ENCODE measurements around the gene RNF217.

RNF217 gene

GRCh38 chr6:125094563-125094962 lies 132.3 kb downstream of the RNF217 start:
- no peak overlapping the region for H3K4me3 ChIP-seq (replicated peaks; ENCODE audit: low read depth, low read length)
- TF ChIP-seq CTCF (IDR thresholded peaks at IDR 0.05; ENCODE audit: low read length, missing control alignments): no peak
- DNase-seq (ENCODE audit: low read depth): peak; percentile 47

GRCh38 chr6:125095580-125096301 lies 133.5 kb downstream of the RNF217 start:
- TF ChIP-seq CTCF (IDR thresholded peaks at IDR 0.05; ENCODE audit: low read length, missing control alignments): no peak
- DNase-seq (ENCODE audit: low read depth): peak; percentile 91
- no peak overlapping the region for H3K4me3 ChIP-seq (replicated peaks; ENCODE audit: low read depth, low read length)

GRCh38 chr6:125097186-125097585 lies 134.9 kb downstream of the RNF217 start:
- TF ChIP-seq CTCF (IDR thresholded peaks at IDR 0.05; ENCODE audit: low read length, missing control alignments): no peak
- no peak overlapping the region for H3K4me3 ChIP-seq (replicated peaks; ENCODE audit: low read depth, low read length)
- no peak for DNase-seq (ENCODE audit: low read depth)

- H3K4me3 ChIP-seq (replicated peaks; ENCODE audit: low read depth, low read length): no peak overlapping the region
- no peak for TF ChIP-seq CTCF (IDR thresholded peaks at IDR 0.05; ENCODE audit: low read length, missing control alignments)
- no peak for DNase-seq (ENCODE audit: low read depth)
These were observed 136.0 kb downstream of the RNF217 start for GRCh38 chr6:125098253-125098652.

GRCh38 chr6:125099211-125100073 lies 137.2 kb downstream of the RNF217 start:
- peak overlapping the region; percentile 62 for H3K4me3 ChIP-seq (replicated peaks; ENCODE audit: low read depth, low read length)
- TF ChIP-seq CTCF (IDR thresholded peaks at IDR 0.05; ENCODE audit: low read length, missing control alignments): no peak
- peak; percentile 69 for DNase-seq (ENCODE audit: low read depth)

GRCh38 chr6:125100074-125100652 lies 137.9 kb downstream of the RNF217 start:
- DNase-seq (ENCODE audit: low read depth): no peak
- H3K4me3 ChIP-seq (replicated peaks; ENCODE audit: low read depth, low read length): peak overlapping the region; percentile 62
- no peak for TF ChIP-seq CTCF (IDR thresholded peaks at IDR 0.05; ENCODE audit: low read length, missing control alignments)

Data from fibroblast of pulmonary artery (primary cell).